Measurements from ENCODE around the gene USP33. TPM values are rescaled to one million over a fixed set of nuclear protein-coding genes. Genes with fewer than 3 reads are reported as not detected.
"Not testable (repeated sequence)": the region's sequence is repeated elsewhere in the genome, so short reads cannot be mapped to it uniquely, and the experiment has no call there.

Gene USP33
- total RNA-seq, 4 donors from 2014 or later: 67.1 to 193 (median 123) TPM

- Histone ChIP-seq H3K9me3 (peaks cover 0 to 7% of the 10 kb centered on the region in 2 donors), H3K27me3 (no peaks in the 10 kb centered on the region), H3K4me3 (no peak overlapping the region), H3K36me3 (no peaks in the 10 kb centered on the region), H3K27ac (no peak overlapping the region), H3K4me1 (no peaks in the 10 kb centered on the region)
- TF ChIP-seq CTCF (IDR thresholded peaks at IDR 0.05): no peak
- no peak for TF ChIP-seq POLR2A (IDR thresholded peaks at IDR 0.05)
- intact Hi-C loops (cut with DNase I; ENCODE audit: low total_unique reads): no loop called here
- DNase-seq: no peak
These were observed 106.6 kb downstream of the USP33 start for GRCh38 chr1:77652970-77653516.

GRCh38 chr1:77652268-77652667 is 107.4 kb downstream of the USP33 start:
- peaks cover 0 to 7% of the 10 kb centered on the region in 2 donors for H3K9me3 ChIP-seq
- no peak overlapping the region for H3K4me3 ChIP-seq
- H3K36me3 ChIP-seq: no peaks in the 10 kb centered on the region
- no peak for DNase-seq
- H3K4me1 ChIP-seq: no peaks in the 10 kb centered on the region
- intact Hi-C loops (cut with DNase I; ENCODE audit: low total_unique reads): no loop called here
- no peak overlapping the region for H3K27ac ChIP-seq
- no peaks in the 10 kb centered on the region for H3K27me3 ChIP-seq
- no peak for TF ChIP-seq CTCF (IDR thresholded peaks at IDR 0.05)
- no peak for TF ChIP-seq POLR2A (IDR thresholded peaks at IDR 0.05)

GRCh38 chr1:77649127-77649526 is 110.5 kb downstream of the USP33 start:
- intact Hi-C loops (cut with DNase I; ENCODE audit: low total_unique reads): no loop called here
- Histone ChIP-seq H3K9me3 (peaks cover 0 to 7% of the 10 kb centered on the region in 2 donors), H3K36me3 (no peaks in the 10 kb centered on the region), H3K27me3 (no peaks in the 10 kb centered on the region), H3K4me1 (no peaks in the 10 kb centered on the region), H3K27ac (no peak overlapping the region), H3K4me3 (no peak overlapping the region)
- DNase-seq: no peak
- TF ChIP-seq POLR2A (IDR thresholded peaks at IDR 0.05) (no peak), CTCF (IDR thresholded peaks at IDR 0.05) (no peak)

GRCh38 chr1:77646224-77646623 is 113.4 kb downstream of the USP33 start:
- intact Hi-C loops (cut with DNase I; ENCODE audit: low total_unique reads); H3K9me3 ChIP-seq; H3K4me3 ChIP-seq; H3K27me3 ChIP-seq; DNase-seq; H3K27ac ChIP-seq; H3K36me3 ChIP-seq; H3K4me1 ChIP-seq: not testable (repeated sequence)

Other genes starting within 250 kb of the USP33 start
- 100 to 1,000 TPM in 1 of 4 donors, 10 to 100 TPM in 3; 36.6 to 182 (median 79.6) TPM for gene ZZZ3, start 77.2 kb downstream of the USP33 start, total RNA-seq
- gene MIGA1, start 19.8 kb upstream of the USP33 start, total RNA-seq: 10 to 100 TPM in 3 of 4 donors, 1 to 10 TPM in 1; 3.8 to 36.6 (median 22.9) TPM
- gene NEXN, start 128.8 kb upstream of the USP33 start, total RNA-seq: 10 to 100 TPM in 3 of 4 donors, 1 to 10 TPM in 1; 9.5 to 48.4 (median 34.9) TPM
- gene FUBP1, start 219.2 kb upstream of the USP33 start, total RNA-seq: 100 to 1,000 TPM in 2 of 4 donors, 10 to 100 TPM in 2; 40.6 to 300 (median 116) TPM
- 10 to 100 TPM; 38.0 to 70.9 (median 59.1) TPM for gene DNAJB4, start 245.1 kb upstream of the USP33 start, total RNA-seq